NCI-H2227 (cell line): Measurements from ENCODE around the gene SPG7.
"Not testable (repeated sequence)": the region's sequence is repeated elsewhere in the genome, so short reads cannot be mapped to it uniquely, and the experiment has no call there.

Experiments
- DNase-seq: peaks from one replicate; lab custom pipeline; 2025; ENCODE audit not compliant: unreplicated experiment; lab: John Stamatoyannopoulos, UW

The SPG7 gene

GRCh38 chr16:89562939-89563338 is 54.7 kb downstream of the SPG7 start:
- no peak for DNase-seq

DNA sequence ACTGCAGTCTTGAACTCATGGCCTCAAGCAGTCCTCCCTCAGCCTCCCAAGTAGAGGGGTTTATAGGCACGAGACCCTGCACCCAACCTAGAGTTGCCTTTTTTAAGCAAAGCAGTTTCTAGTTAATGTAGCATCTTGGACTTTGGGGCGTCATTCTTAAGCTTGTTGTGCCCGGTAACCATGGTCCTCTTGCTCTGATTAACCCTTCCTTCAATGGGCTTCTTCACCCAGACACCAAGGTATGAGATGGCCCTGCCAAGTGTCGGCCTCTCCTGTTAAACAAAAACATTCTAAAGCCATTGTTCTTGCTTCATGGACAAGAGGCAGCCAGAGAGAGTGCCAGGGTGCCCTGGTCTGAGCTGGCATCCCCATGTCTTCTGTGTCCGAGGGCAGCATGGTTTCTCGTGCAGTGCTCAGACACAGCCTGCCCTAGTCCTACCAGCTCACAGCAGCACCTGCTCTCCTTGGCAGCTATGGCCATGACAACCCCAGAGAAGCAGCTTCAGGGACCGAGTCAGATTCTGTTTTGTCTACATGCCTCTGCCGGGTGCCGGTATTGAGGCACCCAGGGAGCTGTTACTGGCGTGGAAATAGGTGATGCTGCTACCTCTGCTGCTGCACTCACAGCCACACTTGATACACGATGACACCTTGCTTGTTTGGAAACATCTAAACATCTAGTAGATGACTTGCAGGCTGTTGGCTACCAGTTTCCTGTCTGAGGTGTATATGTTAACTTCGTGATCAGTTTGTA is 55.6 kb downstream of the SPG7 start:
- DNase-seq: no peak

- DNase-seq: no peak
Observed at GRCh38 chr16:89564476-89565255, 56.5 kb downstream of the SPG7 start.

DNA sequence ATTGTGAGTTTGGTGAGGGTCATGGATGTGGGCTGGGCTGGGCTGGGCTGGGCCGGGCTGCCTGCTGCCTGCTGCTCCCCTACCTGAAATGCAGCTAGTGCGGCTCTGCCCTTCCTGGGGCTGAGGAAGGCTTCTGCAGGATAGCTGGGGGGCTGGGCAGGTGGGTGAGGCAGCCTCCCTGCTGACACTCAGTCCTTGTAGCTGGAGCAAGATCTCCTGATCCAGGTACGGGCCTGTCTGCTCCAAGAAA is 57.0 kb downstream of the SPG7 start:
- DNase-seq: no peak

- peak; percentile 48 for DNase-seq
Observed at GRCh38 chr16:89565506-89566372, 57.5 kb downstream of the SPG7 start.

- DNase-seq: no peak
Observed at GRCh38 chr16:89567656-89568594, 59.7 kb downstream of the SPG7 start.

GRCh38 chr16:89569506-89570341 is 61.5 kb downstream of the SPG7 start:
- no peak for DNase-seq

- no peak for DNase-seq
Observed at GRCh38 chr16:89570342-89570923, 62.2 kb downstream of the SPG7 start.

DNA sequence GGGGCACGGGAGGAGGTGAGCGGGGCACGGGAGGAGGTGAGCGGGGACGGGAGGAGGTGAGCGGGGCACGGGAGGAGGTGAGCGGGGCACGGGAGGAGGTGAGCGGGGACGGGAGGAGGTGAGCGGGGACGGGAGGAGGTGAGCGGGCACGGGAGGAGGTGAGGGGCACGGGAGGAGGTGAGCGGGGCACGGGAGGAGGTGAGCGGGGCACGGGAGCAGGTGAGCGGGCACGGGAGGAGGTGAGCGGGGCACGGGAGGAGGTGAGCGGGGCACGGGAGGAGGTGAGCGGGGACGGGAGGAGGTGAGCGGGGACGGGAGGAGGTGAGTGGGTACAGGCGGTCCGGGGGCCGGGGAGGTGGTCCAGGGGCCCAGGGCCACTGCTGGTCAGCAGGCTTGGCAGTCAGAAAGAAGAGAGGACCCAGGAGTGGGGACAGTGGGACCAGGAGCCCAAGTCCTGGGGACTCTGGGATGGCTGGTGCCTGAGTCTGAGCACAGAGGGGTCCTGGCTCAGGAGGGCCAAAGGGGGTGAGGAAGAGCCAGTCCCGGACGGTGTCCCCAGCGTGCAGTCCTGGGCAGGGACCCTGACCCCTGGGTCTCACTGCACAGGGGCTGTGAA is 62.9 kb downstream of the SPG7 start:
- not testable (repeated sequence) for DNase-seq

DNA sequence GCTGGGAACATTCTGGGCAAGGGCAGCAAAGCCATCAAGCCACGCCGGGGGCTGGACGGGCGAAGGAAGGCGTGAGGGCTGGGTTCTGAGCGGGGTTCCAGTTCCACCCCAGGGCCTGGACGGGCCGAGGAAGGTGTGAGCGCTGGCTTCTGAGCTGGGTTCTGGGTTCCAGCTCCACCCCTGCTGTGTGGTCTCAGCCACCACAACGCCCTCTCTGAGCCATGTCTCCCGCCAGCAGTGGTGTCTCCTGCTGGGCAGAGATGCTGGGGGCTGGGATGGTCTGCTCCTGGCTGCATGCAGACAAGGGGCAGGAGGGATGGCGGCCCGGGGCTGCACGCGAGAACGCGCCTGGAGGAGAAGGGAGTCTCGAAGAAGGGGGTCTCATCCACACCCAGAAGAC is 63.4 kb downstream of the SPG7 start:
- no peak for DNase-seq

DNA sequence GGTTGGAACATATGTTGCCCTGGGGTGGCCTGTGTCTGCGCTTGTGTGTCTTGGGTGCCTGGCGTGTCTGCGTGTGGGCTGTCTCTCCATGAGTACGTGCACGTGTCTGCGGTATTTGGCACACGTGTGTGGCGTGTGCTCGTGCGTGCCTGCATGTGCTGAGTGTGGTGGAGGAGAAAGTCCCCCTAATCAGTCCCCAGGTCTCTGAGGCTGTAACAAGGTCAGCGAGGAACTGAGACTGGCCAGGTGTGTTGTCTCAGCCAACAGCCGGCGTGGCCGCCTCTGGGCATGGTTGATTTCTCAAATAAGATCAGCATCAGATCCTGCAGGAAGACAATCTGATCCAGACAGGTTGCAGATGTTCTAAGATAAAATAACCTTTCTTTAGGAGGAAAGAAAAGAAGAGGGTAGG is 63.9 kb downstream of the SPG7 start:
- no peak for DNase-seq

DNA sequence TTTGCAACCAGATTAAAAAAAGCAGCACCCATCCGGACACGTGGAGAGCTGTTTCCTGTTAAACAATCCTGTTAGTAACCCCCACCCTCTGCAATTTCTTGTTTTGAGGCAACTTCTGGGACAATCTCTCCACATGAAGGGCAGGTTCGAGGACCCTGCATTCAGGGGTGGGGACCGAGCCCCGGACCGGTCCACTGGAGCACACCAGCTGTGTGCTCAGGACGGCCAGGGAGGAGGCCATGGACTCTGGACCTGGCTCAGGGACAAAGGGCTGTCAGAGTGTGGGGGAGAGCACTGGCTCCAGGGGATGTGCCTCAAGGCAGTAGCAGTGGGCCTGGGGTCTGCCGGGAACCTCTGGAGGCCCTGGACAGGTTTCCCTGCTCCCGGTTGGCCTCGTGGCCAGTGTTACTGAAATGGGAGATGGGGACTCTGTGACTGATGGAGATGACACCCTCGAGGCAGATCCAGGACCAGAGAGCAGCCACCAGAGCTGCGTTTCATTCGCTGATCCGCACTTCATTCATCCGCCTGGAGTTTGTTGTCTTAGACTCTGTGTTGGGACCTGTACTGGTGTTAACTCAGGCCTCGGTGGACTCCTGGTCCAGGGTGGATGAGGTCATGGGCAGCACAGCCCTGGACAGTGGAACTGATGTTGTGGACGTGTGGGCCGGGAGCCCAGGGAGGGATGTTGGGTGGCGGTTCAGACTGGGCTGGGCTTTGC is 64.4 kb downstream of the SPG7 start:
- no peak for DNase-seq

DNA sequence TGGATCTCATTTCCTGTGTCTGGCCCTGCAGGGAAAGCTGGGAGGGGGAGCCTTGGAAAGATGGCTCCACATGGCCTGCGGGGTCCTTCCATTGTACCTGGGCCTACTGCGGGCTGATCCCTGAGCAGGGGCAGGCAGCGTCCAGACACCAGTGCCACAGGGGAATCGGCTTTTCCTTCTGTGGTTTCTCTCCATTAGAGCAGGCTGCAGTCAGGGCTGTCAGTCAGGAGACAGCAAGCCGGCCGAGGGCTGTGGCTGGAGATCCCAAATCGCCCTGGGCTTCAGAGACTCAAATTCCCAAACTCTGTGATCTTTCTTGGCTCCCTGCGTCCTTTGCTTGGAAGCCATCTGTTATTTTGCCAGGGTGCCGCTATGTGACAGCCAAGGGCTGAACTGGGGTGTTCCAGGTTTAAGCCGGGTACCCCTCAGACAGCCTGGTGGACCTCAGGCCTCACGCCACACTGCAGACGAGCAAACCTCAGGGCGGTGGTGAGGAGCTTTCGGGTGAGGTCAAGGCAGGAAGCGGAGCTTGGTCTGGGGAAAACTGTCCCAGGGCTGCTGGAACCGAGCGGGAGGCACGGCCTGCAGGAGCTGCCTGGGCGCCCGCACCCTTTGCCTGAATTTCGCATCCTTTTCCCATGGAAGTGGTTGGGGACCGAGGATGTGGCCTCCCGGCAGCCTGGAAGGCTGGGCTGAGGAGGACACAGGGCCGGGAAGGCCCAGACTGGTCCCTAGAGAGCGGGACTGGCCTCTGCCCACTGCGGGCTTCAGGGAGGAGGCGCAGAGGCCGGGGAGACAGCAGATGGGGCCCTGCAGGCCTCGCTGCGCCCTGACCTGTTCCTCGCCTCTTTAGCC is 65.8 kb downstream of the SPG7 start:
- DNase-seq: no peak

DNA sequence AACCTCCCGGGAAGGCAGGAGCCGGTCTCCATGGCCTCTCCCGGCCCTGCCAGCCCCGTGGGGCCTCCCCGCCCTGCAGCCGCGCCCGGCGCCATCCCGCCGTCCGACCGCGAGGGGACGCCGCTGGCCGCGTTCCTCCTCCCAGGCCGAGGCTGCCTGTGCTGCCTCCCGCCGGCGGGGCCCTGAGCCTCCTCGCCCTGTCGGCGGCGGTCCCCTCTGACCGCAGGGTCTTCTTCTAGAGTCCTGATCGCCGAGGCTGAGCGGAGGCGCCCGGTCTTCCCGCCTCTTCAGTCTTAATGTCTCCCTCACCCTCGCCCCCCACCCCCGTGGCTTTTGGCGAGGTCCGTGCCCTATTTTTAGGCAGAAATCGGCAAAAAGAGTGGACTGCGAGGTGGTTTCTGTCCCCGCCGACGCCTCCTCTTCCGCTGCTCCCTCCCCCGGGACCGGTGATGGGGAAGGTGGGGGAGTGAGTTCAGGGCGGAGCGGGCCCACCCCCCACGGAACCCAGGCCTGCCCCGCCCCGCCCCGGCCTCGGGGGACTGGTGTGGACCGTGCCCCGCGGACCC is 66.6 kb downstream of the SPG7 start:
- peak; percentile 76 for DNase-seq

- peak; percentile 37 for DNase-seq
Observed at GRCh38 chr16:89575247-89576152, 67.3 kb downstream of the SPG7 start, which contains the start of gene CPNE7. Gene CPNE7, plus strand, starts transcription at chr16:89575758. Its CDS starts 140 bp downstream, at chr16:89575898.
